C4-2B (cell line): ENCODE measurements around the gene MEF2D.

Experiments used
- H3K27ac ChIP-seq: fragments of 450-650 bp; 2 replicates; pipeline ENCODE4 v1.5.1; 2017
- ZFX ChIP-seq: fragments of 450-650 bp; IDR thresholded peaks from 2 replicates; pipeline ENCODE4 v1.6.1; 2017
- TF ChIP-seq, protein P1 (sequence below): fragments of 450-650 bp; conservative IDR thresholded peaks from 2 replicates; pipeline ENCODE4 v1.5.1; 2017; ENCODE audit warnings: mild to moderate bottlenecking

Gene MEF2D

DNA sequence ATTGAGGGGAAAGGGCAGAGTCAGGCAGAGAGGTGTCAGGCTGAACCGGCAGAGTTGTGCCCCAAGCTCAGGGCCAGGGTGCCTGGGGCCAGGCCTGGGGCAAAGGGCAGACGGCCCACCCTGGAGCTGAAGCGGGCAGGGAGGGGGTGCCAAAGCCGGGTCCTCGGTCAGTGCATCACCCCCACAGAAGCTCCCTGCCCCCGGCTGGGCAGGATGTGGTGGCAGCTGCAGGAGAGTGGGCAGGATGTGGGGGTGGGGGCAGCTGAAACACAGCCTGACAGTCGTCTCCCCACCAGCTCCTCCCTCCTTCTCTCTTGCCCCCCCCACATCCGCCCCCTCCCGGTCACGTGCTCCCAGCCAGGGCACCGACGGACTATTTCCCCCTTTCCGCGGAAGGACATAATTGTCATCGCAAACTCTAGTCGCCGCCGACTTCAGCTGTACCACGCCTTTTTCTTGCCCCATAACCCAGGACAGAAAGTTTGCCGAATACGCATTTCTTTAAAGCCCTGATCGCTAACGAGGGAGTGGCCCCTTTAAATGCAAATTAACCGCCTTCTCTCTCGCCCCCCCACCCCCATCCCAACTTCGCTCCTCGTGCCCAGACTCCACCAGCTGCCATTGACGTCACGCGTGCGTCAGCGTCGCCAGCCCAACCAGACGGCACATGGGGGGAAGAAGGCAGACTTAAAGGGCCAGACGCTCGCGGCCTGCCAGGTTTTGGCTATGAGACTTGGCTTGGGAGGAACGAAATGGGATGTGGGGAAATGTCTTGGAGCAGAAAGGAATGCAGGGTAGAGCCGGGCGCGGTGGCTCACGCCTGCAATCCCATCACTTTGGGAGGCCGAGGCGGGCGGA lies 4.5 kb upstream of the MEF2D start:
- TF ChIP-seq ZFX, result no peak
- TF ChIP-seq, protein P1, sequence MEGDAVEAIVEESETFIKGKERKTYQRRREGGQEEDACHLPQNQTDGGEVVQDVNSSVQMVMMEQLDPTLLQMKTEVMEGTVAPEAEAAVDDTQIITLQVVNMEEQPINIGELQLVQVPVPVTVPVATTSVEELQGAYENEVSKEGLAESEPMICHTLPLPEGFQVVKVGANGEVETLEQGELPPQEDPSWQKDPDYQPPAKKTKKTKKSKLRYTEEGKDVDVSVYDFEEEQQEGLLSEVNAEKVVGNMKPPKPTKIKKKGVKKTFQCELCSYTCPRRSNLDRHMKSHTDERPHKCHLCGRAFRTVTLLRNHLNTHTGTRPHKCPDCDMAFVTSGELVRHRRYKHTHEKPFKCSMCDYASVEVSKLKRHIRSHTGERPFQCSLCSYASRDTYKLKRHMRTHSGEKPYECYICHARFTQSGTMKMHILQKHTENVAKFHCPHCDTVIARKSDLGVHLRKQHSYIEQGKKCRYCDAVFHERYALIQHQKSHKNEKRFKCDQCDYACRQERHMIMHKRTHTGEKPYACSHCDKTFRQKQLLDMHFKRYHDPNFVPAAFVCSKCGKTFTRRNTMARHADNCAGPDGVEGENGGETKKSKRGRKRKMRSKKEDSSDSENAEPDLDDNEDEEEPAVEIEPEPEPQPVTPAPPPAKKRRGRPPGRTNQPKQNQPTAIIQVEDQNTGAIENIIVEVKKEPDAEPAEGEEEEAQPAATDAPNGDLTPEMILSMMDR, result no peak
- H3K27ac ChIP-seq, result peak overlapping the region; percentile 79

GRCh38 chr1:156504438-156504813 lies 3.9 kb upstream of the MEF2D start:
- peak overlapping the region; percentile 79 for H3K27ac ChIP-seq
- no peak for TF ChIP-seq ZFX
- TF ChIP-seq, protein P1, result no peak

DNA sequence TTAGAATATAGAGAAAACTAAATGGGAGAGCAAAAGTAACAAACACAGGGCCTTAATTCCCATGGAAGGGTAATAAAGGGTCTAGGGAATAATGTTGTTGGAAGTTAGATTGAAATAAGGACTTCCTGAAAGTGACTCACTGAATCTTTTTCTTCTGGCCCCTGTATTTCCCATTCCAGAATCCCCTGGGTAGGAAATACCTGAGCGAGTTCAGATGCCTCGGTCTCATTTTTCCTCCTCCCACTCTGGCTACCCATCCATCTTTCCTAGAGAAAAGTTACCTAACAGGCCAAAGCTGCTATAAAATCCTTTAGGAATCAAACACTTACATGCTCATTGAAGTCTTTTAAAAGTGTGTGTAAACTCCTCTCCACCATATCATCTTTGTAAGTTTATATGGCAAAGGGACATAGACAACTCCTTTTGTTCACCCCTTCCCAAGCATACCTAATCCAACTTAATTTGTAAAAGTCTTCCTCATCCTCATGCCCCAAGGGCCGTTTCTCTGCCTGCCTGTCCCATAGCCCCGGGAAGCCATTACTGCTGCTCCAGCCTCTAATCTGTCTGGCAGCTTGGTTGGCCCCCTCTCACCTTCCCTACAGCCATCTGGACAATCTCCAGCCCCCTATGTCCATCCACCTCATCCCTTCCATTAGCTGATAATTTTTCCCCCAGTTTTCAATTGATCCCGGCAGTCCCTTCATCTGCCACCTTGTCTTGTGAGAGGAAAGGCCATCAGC lies 3.3 kb upstream of the MEF2D start:
- no peak for TF ChIP-seq ZFX
- TF ChIP-seq, protein P1, result no peak
- H3K27ac ChIP-seq, result peak overlapping the region; percentile 79

- H3K27ac ChIP-seq, result 0 out of 2 replicates have a peak overlapping the region, but pooled peaks have one; percentile 3
- TF ChIP-seq ZFX, result no peak
- TF ChIP-seq, protein P1, result no peak
These were observed 2.5 kb upstream of the MEF2D start for GRCh38 chr1:156502894-156503697.

DNA sequence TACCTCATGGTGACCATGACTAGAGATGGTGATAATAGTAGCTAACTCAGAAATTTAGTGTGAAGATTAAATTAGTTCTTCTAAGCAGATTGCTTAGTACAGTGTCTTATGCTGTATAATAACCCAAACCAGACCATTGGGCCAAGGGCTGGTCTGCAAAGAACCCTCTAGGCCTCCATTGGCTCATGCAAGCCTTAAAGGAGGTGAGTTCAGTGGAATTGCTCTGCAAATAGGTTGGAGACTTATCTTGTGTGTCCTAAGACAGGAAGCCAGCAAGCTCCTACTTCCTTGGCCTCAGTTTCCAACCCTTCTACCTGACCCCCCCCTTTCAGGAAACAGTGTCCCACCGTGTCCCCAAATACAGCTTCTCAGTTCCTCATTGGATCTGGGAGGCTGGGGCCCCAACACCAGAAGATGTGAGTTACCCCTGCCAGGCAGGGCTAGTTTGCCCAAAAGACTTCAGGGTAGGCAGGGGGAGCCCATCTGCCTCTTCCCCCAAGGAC lies 1.9 kb upstream of the MEF2D start:
- TF ChIP-seq ZFX, result no peak
- TF ChIP-seq, protein P1, result no peak
- peak overlapping the region; percentile 95 for H3K27ac ChIP-seq

DNA sequence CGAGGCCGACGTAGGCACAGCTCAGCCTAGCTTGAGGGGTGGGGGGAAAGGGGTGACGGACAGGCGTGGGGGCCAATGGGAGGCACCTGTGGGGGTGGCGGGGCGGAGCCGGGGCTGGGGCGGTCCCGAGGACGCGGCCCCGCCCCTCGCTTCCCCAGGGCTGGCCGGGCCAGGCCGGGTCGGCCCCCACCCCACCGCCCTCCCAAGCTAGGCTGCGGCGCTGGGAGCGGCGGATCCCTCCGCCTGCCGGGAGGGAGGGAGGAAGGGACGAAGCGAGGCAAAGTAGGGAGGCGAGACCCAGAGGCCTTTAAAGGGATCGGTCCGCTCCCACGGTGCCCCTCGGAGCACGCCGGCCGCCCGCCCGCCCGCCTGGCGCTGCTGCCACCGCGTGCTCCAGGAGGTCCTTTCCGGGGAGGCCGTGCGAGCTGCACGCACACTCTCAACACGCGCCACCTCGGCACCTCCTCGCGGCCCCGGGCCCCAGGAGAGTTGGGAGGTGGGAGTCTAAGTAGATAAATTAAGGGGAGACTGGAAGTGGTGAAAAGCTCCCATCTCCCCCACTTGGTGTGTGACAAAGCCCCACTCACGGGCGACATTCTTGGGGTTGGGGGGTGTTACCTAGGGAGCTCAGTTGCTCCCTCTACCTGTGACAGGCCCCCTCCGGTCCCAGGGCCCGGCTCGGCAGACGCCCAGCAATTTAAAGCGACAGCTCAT lies 375 bp upstream of the MEF2D start:
- H3K27ac ChIP-seq, result peak overlapping the region; percentile 95
- TF ChIP-seq, protein P1, result peak; percentile 81
- peak; percentile 60; the same call in 1 of the 2 replicates for TF ChIP-seq ZFX
